ENCODE data around the gene PIGZ. TPM values are rescaled to one million over a fixed set of nuclear protein-coding genes. Genes with fewer than 3 reads are reported as not detected.

Gene PIGZ
- total RNA-seq, 1 experiment from 2014 or later, result 1.4 TPM

DNA sequence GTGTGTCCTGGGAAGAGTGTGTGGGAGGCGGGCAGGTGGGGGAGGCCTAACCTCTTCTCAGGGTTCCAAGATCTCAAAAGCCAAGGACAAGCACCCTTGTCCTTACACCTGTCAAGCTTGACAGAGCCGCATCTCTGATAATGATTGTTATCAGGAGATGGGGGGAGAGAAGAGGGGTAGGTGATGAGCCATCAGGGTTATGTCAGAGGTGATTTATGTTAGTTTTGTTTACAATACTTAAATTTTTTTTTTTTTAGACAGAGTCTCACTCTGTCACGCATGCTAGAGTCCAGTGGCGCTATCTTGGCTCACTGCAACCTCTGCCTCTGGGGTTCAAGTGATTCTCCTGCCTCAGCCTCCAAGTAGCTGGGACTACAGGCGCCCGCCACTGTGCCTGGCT, 18.9 kb downstream of the PIGZ start:
- Histone ChIP-seq H3K4me1 (ENCODE audit: control insufficient read depth in 1 of 2, insufficient read depth in 2 of 2, low read length in 2 of 2) (no peaks in the 10 kb centered on the region), H3K9ac (ENCODE audit: low read length) (no peak overlapping the region), H3K79me2 (ENCODE audit: insufficient read depth, low read length) (no peaks in the 10 kb centered on the region), H3K9me3 (ENCODE audit: control insufficient read depth in 1 of 2, insufficient read depth in 1 of 2, low read depth in 1 of 2, low read length in 2 of 2) (no peaks in the 10 kb centered on the region), H3K4me3 (replicated peaks in 1 of 2; ENCODE audit: low read depth in 1 of 2, low read length in 2 of 2) (no peak overlapping the region), H3K9me2 (ENCODE audit: insufficient read depth) (no peaks in the 10 kb centered on the region), H3K27ac (ENCODE audit: low read depth, low read length) (no peak overlapping the region), H2AFZ (ENCODE audit: low read depth, low read length, poor library complexity, severe bottlenecking) (no peak overlapping the region), H3K27me3 (ENCODE audit: insufficient read depth, low read length) (no peaks in the 10 kb centered on the region), H3K4me2 (ENCODE audit: low read length) (no peak overlapping the region), H3K36me3 (ENCODE audit: control insufficient read depth in 1 of 2, insufficient read depth in 2 of 2, low read length in 2 of 2) (no peaks in the 10 kb centered on the region), H4K20me1 (ENCODE audit: insufficient read depth) (no peaks in the 10 kb centered on the region)
- BruUV-seq (replicated peaks), result no TSS peak
- ChIA-PET POLR2A (no interaction called here), CTCF (no interaction called here), RAD21 (ENCODE audit: low non-redundant PET in 1 of 2, low total read pairs in 2 of 2, uncharacterized antibody in 2 of 2, unreplicated experiment in 2 of 2) (no interaction called here)
- no peak for DNase-seq (ENCODE audit: low read depth, low spot score)
- intact Hi-C loops (cut with micrococcal nuclease), result no loop called here
- TF ChIP-seq POLR2A (IDR thresholded peaks at IDR 0.05; ENCODE audit: borderline replicate concordance, extremely low read depth, insufficient read depth, insufficient read length), result no peak
- no peak for ATAC-seq

DNA sequence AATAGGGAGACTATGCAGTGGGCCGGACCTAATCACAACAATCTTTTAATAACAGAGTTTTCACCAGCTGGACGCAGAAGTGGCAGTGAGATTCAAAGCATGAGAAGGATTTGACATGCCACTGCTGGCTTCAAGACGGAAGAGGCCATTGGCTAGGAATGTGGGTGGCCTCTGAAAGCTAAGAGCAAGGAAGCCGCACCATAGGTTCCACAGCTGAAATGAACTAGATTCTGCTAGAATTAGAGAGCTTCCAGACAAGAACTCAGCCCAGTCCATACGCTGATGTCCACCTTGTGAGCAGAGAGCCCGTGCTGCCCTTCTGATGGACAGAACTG, 19.4 kb downstream of the PIGZ start:
- no peaks in the 10 kb centered on the region for H4K20me1 ChIP-seq (ENCODE audit: insufficient read depth)
- H3K79me2 ChIP-seq (ENCODE audit: insufficient read depth, low read length), result peaks cover 3% of the 10 kb centered on the region; the same call in 1 of the 2 replicates
- no peaks in the 10 kb centered on the region for H3K9me3 ChIP-seq (ENCODE audit: control insufficient read depth in 1 of 2, insufficient read depth in 1 of 2, low read depth in 1 of 2, low read length in 2 of 2)
- intact Hi-C loops (cut with micrococcal nuclease), result no loop called here
- POLR2A ChIA-PET, result no interaction called here
- no peak overlapping the region for H3K4me2 ChIP-seq (ENCODE audit: low read length)
- TF ChIP-seq ZFX (IDR thresholded peaks at IDR 0.05) (no peak), FOSL1 (IDR thresholded peaks at IDR 0.05; ENCODE audit: low read depth) (no peak), EGR1 (IDR thresholded peaks at IDR 0.05; ENCODE audit: low read depth) (no peak), POLR2AphosphoS5 (IDR thresholded peaks at IDR 0.05; ENCODE audit: low read depth, low read length) (no peak), CEBPB (IDR thresholded peaks at IDR 0.05; ENCODE audit: low read depth) (no peak), ZNF274 (IDR thresholded peaks at IDR 0.05; ENCODE audit: low read depth, low read length) (no peak), EZH2phosphoT487 (IDR thresholded peaks at IDR 0.05; ENCODE audit: borderline replicate concordance) (no peak), SP1 (IDR thresholded peaks at IDR 0.05; ENCODE audit: low read depth) (no peak), POLR2A (IDR thresholded peaks at IDR 0.05; ENCODE audit: borderline replicate concordance, extremely low read depth, insufficient read depth, insufficient read length) (no peak), SRF (IDR thresholded peaks at IDR 0.05; ENCODE audit: low read depth) (no peak), SIN3A (IDR thresholded peaks at IDR 0.05; ENCODE audit: low read depth) (no peak)
- TF ChIP-seq, protein P1, sequence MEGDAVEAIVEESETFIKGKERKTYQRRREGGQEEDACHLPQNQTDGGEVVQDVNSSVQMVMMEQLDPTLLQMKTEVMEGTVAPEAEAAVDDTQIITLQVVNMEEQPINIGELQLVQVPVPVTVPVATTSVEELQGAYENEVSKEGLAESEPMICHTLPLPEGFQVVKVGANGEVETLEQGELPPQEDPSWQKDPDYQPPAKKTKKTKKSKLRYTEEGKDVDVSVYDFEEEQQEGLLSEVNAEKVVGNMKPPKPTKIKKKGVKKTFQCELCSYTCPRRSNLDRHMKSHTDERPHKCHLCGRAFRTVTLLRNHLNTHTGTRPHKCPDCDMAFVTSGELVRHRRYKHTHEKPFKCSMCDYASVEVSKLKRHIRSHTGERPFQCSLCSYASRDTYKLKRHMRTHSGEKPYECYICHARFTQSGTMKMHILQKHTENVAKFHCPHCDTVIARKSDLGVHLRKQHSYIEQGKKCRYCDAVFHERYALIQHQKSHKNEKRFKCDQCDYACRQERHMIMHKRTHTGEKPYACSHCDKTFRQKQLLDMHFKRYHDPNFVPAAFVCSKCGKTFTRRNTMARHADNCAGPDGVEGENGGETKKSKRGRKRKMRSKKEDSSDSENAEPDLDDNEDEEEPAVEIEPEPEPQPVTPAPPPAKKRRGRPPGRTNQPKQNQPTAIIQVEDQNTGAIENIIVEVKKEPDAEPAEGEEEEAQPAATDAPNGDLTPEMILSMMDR (IDR thresholded peaks at IDR 0.05 in 2 of 3, conservative IDR thresholded peaks at IDR 0.05 in 1 of 3; ENCODE audit: borderline replicate concordance in 1 of 3, insufficient read depth in 1 of 3, low read depth in 2 of 3, low read length in 2 of 3), result no peak
- TF ChIP-seq, protein P2, sequence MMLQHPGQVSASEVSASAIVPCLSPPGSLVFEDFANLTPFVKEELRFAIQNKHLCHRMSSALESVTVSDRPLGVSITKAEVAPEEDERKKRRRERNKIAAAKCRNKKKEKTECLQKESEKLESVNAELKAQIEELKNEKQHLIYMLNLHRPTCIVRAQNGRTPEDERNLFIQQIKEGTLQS (IDR thresholded peaks at IDR 0.05), result no peak
- TF ChIP-seq, protein P3, sequence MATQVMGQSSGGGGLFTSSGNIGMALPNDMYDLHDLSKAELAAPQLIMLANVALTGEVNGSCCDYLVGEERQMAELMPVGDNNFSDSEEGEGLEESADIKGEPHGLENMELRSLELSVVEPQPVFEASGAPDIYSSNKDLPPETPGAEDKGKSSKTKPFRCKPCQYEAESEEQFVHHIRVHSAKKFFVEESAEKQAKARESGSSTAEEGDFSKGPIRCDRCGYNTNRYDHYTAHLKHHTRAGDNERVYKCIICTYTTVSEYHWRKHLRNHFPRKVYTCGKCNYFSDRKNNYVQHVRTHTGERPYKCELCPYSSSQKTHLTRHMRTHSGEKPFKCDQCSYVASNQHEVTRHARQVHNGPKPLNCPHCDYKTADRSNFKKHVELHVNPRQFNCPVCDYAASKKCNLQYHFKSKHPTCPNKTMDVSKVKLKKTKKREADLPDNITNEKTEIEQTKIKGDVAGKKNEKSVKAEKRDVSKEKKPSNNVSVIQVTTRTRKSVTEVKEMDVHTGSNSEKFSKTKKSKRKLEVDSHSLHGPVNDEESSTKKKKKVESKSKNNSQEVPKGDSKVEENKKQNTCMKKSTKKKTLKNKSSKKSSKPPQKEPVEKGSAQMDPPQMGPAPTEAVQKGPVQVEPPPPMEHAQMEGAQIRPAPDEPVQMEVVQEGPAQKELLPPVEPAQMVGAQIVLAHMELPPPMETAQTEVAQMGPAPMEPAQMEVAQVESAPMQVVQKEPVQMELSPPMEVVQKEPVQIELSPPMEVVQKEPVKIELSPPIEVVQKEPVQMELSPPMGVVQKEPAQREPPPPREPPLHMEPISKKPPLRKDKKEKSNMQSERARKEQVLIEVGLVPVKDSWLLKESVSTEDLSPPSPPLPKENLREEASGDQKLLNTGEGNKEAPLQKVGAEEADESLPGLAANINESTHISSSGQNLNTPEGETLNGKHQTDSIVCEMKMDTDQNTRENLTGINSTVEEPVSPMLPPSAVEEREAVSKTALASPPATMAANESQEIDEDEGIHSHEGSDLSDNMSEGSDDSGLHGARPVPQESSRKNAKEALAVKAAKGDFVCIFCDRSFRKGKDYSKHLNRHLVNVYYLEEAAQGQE (IDR thresholded peaks at IDR 0.05; ENCODE audit: low read depth), result no peak
- ATAC-seq (no peak), DNase-seq (ENCODE audit: low read depth, low spot score) (no peak)
- no TSS peak for BruUV-seq (replicated peaks)
- no peaks in the 10 kb centered on the region for H3K36me3 ChIP-seq (ENCODE audit: control insufficient read depth in 1 of 2, insufficient read depth in 2 of 2, low read length in 2 of 2)
- no peaks in the 10 kb centered on the region for H3K4me1 ChIP-seq (ENCODE audit: control insufficient read depth in 1 of 2, insufficient read depth in 2 of 2, low read length in 2 of 2)
- H2AFZ ChIP-seq (ENCODE audit: low read depth, low read length, poor library complexity, severe bottlenecking), result no peak overlapping the region
- H3K9me2 ChIP-seq (ENCODE audit: insufficient read depth), result no peaks in the 10 kb centered on the region
- H3K27me3 ChIP-seq (ENCODE audit: insufficient read depth, low read length), result no peaks in the 10 kb centered on the region
- RAD21 ChIA-PET (ENCODE audit: low non-redundant PET in 1 of 2, low total read pairs in 2 of 2, uncharacterized antibody in 2 of 2, unreplicated experiment in 2 of 2), result no interaction called here
- no peak overlapping the region for H3K27ac ChIP-seq (ENCODE audit: low read depth, low read length)
- no peak overlapping the region for H3K4me3 ChIP-seq (replicated peaks in 1 of 2; ENCODE audit: low read depth in 1 of 2, low read length in 2 of 2)
- H3K9ac ChIP-seq (ENCODE audit: low read length), result no peak overlapping the region
- CTCF ChIA-PET, result no interaction called here

Measured in HCT116 (cell line).